Activated T-cell treated with anti-CD3 and anti-CD28 coated beads for 24 hours (primary cell): ENCODE results near the gene NEDD4L.

Experiments used
- DNase-seq: peaks from one replicate; pipeline ENCODE4 v3.0.0-alpha.2; 2020; ENCODE audit warnings: low read depth

NEDD4L gene

DNA sequence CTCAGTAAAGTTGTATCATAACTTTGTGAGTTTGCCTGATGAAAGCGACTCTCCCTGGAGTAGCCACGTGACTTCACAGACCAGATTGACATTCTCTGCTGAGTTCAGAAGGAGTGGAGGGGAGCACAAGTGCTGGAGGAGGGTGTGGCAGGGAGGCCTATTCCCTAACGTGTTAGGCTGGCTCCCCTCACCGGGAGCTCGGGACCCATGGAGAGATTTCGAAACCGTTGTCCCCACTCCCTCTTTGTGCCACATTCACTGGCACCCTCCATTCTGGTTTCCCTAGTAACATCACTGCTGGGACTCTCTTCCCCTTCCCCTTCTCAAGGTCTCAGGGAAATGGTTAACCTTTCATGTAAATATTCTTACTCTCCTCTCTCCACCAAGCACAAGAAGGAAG is 304.9 kb downstream of the NEDD4L start:
- no peak for DNase-seq

DNA sequence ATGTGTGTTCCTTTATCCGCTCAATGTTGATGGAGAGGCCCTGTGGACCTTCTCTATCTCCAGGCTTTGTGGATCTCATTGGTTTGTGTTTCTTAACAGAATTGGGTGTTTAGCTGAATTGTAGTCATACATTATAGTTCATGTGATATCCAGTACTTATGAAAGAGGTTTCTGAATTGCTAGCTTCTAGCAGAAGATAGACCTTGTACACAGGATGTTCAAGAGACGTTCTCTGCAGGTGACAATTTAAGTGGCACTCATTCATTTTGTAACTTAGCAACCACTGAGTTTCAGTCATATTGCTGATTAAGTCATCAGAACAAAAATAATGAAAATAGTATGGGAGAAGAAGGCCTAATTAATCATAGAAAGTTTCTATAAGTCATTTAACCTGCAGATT is 305.6 kb downstream of the NEDD4L start:
- DNase-seq: no peak

DNA sequence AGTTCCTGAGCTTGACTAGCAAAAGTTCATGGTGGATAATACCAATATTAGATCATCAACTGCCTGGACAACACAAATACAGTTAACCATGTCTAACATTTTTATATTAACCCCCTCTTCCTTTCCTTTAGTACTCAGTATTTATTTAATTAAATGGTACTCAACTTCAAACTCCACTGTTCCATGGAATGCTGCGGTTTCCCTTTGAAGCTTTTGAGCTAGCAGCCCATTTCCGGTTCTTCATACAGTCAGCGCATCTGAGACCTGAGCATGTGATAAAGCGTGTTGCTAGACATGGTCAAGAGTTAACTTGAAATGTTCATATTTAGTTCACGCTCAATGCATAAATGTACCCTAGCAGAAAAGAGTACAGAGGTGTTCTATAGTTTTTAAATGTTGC is 306.5 kb downstream of the NEDD4L start:
- DNase-seq: no peak

DNA sequence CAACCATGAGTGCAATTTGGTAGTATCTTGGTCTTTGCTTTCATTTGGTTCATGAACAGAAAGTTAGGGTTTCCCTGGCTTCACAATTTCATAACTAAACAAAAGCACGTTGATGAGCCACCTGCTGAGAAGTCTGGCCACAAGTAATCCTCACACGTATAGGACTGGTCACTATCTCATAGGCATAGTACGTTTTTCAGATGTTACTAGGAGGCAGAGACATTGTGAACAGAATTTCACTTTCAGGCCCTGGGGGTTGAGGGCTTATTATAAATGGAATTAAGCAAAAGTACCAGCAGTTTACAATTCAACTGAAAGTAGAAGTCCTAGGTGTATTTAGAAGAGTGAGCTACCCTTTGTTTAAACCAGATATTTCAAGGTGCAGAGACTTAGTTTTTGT is 307.8 kb downstream of the NEDD4L start:
- DNase-seq: no peak

DNA sequence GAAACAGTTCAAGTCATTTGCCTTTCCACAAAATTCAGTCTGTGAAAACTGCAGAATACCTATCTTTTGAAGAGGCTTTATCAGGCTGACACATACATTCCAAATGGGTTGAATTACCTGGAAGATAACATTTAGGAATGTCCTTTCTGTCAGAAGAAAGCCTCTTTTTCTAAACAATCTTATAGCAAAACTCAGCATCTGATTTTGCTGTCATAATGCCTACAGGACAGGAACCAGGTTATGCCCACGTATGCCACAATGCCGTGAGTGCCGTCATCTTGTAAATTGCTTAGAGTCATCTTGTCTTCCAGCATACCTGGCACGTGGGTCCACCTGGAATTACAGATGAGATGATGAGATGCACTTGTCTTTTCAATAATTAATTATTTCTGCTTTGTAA is 309.6 kb downstream of the NEDD4L start:
- DNase-seq: no peak

DNA sequence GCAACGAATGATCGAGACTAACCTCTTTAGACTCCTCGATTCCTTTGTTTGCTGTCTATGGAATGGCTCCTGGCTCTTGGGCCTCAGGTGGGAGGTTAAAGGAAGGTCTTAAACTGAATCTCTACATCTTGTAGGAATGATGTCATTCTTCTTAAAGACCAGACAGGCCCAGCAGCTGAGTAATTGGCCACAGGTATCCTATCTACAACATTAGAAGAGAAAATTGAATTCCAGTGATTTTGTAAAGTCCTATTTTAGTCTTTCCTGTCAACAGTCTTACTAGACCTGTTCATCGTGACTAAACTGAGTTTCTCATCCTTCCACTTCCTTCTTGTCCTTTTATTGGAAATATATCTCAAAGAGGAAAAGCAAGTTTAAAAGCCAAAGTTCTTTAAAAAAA is 310.0 kb downstream of the NEDD4L start:
- DNase-seq: no peak

DNA sequence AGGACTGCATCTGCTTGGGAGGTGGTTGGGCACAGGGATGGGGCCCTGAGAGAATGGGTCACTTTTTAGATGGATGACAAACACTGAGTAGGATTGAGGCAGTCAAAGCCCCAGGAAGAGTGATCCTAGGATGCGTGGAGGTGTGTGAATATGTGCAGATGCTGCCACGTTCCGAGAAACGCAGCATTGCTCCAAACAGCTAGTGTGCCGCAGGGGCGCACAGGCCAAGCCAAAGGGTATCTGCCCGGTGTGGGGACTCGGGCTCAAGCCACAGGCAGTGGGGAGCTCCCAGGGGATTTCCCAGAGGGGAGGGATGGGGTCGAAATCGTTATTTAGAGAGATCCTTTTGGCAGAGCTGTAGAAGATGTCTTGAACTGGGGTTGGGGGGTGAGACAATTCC is 310.8 kb downstream of the NEDD4L start:
- DNase-seq: no peak

DNA sequence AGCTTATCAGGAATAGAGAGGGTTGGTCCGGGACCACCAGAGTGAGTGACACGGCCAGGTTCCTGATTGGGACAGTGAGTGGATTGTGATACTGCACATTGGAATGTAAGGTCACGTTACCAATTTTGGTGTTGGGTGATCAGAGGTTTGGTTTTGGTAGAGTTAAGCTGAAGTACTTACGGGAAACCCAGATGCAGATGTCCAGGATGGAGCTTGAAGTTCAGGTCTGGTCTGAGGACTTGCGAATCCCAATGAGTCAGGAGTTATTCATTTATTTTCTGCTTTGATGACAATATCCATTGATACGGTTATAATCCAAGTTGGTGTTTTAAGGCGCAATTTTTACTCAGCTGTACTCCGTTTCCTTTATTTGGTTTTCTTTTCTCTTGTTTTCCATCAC is 311.2 kb downstream of the NEDD4L start:
- no peak for DNase-seq

DNA sequence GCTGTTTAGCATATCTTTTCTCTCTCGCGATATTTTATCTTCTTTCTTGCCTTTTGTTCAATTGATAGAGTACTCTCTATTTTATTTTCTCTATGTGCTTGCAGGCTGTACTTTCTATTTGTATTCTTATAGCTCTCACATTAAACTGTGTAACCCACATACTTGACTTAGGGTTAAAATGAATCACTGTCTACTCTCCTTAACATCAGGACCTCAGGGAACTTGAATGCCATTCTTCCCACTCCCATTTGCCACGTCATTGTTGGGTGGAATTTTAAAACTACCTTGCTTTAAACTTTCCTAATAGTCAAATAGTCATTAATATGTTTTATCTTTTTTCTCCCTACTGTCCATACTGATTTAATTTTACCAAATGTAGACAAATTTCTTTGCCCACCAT is 315.2 kb downstream of the NEDD4L start:
- DNase-seq: no peak

DNA sequence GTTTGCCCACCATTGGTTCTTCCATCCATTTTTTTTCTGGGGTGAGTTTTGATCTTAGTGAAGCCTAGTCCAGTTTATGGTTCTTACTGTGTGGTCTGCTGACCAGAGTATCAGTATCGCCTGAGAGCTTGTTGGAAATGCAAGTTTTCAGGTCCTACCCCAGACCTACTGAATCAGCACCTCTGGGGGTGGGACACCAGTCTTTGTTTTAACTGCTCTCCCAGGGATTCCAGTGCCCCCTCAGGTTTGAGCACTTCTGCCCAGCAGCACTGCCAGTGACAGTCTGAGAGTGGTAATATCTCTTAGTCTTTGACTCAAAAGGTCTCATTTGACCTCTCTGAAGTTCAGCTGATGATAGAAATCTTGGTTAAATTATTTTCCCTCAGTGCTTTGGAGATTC is 315.6 kb downstream of the NEDD4L start:
- DNase-seq: no peak

DNA sequence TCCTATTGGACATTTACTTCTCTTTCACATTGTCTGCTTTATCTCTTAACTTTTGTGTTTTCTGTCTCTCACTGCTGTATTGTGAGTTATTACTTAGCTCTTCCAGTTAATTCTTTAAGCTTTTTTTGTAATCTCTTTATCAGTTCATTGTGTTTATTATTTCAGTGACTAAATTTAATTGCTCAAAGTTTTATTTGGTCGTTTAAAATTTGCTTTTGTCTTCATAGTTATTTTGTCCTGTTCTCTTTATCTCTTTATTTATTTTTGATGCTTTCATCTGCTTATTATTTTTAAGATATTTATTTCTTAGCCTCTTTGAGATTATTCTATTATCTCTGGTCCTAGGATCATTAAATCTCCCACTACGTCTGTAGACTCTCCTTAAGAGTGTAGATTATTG is 316.3 kb downstream of the NEDD4L start:
- no peak for DNase-seq

DNA sequence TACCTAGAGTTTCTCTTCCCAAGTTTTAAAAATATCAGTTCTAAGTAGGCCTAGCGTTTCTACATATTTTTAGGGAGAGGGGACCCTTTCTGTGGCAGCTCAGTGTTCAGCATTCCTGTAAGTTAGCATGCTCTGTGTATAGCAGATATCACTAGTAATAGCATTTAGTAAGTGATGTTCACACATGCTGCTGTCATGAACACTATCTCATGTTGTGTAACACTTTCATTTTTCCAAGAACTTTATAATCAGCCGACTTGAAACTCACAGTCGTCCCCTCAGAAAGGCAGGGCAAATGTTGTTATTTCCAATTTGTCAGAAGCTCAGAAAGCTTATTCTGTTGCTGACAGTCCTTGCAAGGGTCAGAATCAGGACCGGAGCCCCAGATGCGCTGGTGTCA is 317.2 kb downstream of the NEDD4L start:
- DNase-seq: no peak

DNA sequence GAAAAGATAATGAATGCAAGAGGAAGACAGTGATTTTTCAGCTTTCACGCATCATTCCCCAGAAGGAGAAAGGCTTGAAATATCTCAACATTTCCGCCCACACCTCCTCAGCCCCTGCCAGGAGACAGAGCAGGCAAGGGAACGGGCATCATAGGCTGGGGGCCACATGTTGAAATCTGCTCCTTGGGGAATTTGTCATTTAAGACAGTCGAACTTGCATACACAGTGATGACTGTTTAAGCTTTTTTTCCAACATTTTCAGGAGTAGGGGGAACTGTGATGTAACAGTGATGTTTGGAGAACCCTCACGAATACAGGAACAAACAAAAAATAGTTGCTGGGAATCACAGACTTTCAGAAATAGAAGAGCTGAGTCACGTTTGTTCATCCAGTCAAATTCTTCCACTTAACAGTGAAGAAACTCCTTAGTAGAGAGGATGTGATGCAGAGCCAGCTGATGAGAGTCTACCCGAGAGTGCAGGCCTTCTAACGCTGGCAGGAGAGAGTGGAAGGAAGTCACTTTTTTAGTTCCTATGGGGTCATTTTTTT is 318.1 kb downstream of the NEDD4L start:
- DNase-seq: no peak

DNA sequence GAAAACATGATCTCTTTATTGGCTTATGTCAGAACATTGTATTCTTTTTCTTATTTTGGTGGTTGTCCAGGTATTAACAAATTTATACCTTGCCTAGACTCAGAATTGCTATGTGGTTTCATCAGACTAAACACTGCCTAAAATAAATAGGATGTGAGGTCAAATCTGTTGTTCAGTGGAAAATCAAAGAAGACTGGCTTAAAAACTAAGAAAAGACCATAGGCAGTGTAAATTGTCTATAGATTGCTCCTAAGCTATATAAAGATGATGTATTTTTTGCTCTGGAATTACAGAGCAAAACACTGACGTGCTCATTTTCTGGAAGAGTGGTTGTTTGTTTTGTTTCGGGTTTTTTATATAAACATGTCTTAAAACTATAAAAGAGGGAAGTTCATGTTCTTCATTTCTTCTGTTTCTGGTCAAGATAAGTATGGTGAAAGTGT is 318.8 kb downstream of the NEDD4L start:
- DNase-seq: no peak

DNA sequence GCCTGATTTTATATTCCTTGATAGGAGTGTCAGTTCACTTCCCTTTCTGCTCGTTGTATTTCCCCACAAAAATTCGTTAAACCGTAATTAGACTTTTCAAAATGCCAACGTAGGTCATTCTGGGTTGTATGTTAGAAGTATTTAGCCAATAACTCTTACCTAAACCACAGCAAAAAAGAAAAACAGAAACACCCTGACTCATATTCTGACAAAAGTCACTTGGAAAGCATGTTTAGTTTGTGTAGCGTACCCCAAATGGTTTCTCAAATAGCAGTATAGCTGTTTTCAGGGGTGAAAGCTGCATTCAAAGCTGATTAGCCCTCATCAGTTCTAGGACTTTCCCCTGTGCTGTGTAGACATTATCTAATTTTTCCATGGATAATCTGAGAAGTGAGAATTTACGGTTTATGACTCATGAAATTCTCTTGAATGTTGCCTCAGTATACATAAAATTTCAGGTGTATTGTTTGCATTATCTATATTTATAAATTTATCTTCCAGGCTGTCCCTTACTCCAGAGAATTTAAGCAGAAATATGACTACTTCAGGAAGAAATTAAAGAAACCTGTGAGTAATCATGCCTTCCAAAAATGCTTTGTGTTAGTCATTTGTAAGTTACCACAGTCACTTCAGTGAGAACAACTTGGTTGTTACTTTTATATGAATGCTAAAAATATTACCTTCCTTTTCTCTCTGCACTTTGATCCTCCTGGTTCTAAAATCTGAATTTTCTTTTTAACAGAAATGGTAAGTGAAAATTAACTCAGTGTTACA is 319.9 kb downstream of the NEDD4L start:
- DNase-seq: no peak

DNA sequence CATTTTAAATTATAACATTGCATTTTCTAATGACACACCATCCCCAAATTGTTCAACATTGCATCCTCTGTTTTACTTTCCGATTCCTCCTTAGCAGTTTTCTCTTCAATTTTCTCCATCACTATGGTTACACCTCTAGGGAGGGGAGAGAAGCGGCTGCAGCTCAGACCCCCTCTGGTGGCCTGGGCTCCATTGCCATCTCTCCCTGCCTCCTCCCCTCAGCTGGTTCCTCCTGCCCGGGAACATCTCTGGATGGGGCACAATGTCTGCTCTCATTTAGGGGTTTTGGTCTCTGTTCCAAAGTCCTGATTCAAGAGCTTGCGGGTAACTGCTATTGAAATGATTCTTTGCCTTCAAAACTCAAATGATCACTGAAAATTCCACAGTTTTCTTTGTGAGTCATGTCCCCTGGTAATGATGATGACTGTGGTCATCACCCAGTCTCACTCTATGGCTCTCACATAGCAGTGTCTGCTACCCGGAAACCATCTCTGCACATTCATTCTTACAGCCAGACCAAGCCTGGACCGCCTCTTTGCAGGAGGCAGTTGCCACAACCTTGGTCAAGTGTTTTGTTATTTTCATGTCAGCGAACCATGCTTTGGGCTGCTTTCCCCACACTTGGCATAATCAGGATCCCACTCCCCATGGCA is 321.0 kb downstream of the NEDD4L start:
- no peak for DNase-seq

DNA sequence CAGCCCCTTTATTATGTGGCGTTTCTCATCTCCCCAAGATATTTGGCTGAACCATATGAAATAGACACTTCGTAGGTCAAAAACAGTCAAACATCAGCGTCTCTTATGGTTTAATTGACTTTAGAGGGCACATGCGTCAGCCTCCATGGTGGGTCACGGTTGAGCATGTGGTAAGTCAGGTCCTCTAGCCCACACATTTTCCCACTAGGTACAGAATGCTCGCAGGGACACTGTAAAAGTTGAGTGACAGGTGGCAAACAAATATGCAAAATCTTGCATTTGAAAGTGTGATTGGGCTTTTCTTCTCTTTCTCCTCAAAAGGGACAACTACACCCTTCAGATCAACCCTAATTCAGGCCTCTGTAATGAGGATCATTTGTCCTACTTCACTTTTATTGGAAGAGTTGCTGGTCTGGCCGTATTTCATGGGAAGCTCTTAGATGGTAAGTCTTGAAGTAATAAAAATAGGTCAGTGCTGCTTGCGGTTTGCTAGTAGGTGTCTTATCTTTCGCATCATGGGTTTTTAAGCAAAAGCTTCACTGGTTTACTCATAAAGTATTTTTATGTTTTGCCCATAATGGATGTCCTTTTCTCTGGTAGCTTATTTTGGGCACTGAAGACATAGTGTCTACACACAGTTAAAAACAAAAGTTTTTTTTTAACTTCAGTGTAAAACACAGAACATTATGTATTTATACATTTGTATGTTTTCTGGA is 323.6 kb downstream of the NEDD4L start:
- no peak for DNase-seq

DNA sequence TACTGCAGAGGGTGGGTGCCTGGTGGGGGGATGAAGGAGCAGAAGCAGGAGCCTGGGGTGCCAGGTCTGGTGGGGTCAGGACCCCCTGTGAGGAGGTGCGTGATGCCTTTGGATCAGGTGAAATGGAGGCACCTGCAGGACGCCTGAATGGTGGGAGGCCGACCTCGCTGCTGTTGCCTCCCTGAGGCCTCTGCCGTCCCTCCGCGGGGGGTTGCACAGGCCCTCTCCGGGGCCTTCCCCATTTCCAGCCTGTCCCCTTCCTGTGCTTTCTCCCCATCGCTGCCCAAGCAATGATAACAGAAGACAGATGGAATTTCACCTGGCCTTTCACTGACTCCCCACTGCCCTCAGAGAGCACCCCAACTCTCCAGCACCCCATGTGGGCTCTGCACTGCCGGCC is 325.6 kb downstream of the NEDD4L start:
- DNase-seq: no peak

DNA sequence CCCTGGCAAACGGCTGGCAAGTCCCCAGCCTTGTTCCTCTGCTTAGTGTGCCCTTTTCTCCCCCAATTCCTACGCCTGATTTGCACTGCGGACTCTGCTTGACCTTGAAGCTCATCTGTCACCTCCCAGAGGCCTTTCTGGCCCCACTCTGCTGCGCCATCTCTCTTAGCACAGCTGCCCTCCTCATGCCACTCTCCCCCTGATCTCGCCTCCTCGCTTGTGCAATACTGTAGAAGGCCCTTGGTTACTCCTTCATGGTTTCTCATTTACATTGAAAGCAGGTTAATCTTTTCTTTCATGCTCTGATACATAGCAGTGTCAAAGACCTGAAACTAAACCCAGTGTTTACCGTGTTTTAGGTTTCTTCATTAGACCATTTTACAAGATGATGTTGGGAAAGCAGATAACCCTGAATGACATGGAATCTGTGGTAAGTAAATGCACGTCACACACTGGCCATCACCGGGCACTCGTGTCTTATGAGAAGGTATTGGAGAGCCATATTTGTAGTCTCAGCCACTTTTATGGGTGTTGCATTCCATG is 326.1 kb downstream of the NEDD4L start:
- DNase-seq: no peak

DNA sequence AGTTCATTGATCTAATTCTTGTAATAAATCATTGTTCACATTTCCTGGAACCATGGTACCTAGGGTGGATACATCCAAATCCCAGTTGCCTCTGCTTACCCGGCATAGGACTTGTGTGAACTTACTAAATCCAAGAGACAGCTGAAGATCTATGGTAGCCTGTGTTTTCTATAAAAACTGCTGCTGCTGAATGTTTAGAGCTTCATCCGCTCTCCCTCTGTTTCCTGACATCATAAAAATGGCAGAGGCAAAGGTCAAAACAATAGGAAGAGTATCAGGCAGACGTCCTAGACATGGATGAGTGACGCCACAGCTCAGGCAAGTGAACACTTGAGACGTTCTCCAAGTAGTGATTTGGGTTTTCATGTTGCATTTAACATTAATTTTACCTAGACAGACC is 326.6 kb downstream of the NEDD4L start:
- DNase-seq: no peak

DNA sequence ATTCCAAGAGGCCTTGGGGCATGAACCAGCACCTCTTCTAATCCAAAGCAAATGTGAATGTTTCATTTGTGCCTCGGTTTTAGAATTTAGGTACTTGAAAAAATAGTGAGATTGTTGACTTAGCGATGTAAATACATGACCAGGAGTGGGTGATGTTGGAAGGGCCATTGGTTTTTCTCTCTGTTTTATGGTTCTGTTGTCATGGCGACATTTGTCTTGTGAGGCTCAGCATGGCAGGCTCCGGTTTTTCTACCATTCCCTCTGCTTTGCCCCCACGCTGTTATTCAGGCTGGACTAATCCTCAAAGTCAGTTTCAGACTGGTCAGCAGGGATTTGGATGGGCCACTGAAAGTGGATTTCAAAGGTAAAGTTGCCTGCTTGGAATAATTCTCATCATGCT is 329.5 kb downstream of the NEDD4L start:
- no peak for DNase-seq

DNA sequence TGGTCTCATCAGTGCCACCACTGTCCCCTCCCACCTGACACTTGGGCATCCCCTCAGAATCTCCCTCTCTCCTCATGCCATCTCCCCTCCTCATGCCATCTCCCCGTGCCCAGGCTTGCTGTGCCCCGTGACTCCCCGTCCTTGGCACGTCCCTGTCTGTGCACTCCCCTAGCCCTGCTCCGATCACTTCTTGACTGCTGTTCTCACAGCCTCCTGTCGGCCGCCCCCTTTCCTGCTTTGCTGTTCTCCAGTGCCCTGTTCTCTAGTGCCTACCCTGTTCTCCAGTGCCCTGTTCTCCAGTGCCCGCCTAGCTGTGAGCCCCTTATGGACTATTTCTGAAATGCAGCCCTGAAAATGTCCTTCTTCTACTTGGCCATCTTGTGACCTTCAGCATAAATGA is 331.0 kb downstream of the NEDD4L start:
- no peak for DNase-seq
